ENCODE data around the gene ERBIN. TPM values are rescaled to one million over a fixed set of nuclear protein-coding genes. Genes with fewer than 3 reads are reported as not detected.
A peak's percentile ranks its signal among the peaks of the same experiment; 100 is the strongest.

The ERBIN gene
- total and polyA plus RNA-seq, 2 donors (not counting 1 experiment from before 2014, with no cell fraction given): 69.1 to 127 TPM

- no peak overlapping the region for H3K27ac ChIP-seq (ENCODE audit: insufficient read depth, low read length)
- TF ChIP-seq CTCF (conservative IDR thresholded peaks at IDR 0.05 in 1 of 2, IDR thresholded peaks at IDR 0.05 in 1 of 2; ENCODE audit: low read depth in 1 of 2, low read length in 2 of 2) (no peak), EZH2 (IDR thresholded peaks at IDR 0.05; ENCODE audit: low read length, missing control alignments) (no peak)
- no peaks in the 10 kb centered on the region for H3K79me2 ChIP-seq (ENCODE audit: control insufficient read depth, insufficient read depth, low read length)
- H3K9ac ChIP-seq (ENCODE audit: insufficient read depth, low read length): no peak overlapping the region
- no peaks in the 10 kb centered on the region for H3K4me1 ChIP-seq (ENCODE audit: control insufficient read depth, extremely low read depth, insufficient read depth, low read length)
- no peaks in the 10 kb centered on the region for H3K9me3 ChIP-seq (ENCODE audit: control insufficient read depth, insufficient read depth, low read depth, low read length)
- no peak overlapping the region for H3K4me3 ChIP-seq (replicated peaks in 1 of 4; ENCODE audit: control extremely low read depth in 1 of 4, insufficient read depth in 1 of 4, low read depth in 3 of 4, low read length in 4 of 4)
- H3K4me2 ChIP-seq (ENCODE audit: extremely low read depth, insufficient read depth, low read length): no peak overlapping the region
- no peak overlapping the region for H2AFZ ChIP-seq (ENCODE audit: low read length)
- H3K27me3 ChIP-seq (ENCODE audit: control insufficient read depth, insufficient read depth, low read length): no peaks in the 10 kb centered on the region
- H3K36me3 ChIP-seq (ENCODE audit: control insufficient read depth, insufficient read depth, low read length): no peaks in the 10 kb centered on the region
- peak in 1 of 2 donors; percentile 74 for DNase-seq (ENCODE audit: low read depth in 2 of 2)
- no peaks in the 10 kb centered on the region for H4K20me1 ChIP-seq (ENCODE audit: control insufficient read depth, extremely low read depth, insufficient read depth, low read length)
Measured at GRCh38 chr5:65907135-65907534, 19.2 kb upstream of the ERBIN start.

GRCh38 chr5:65910711-65911110, 15.7 kb upstream of the ERBIN start:
- Histone ChIP-seq H3K9me3 (ENCODE audit: control insufficient read depth, insufficient read depth, low read depth, low read length) (no peaks in the 10 kb centered on the region), H3K9ac (ENCODE audit: insufficient read depth, low read length) (no peak overlapping the region), H4K20me1 (ENCODE audit: control insufficient read depth, extremely low read depth, insufficient read depth, low read length) (no peaks in the 10 kb centered on the region), H3K79me2 (ENCODE audit: control insufficient read depth, insufficient read depth, low read length) (no peaks in the 10 kb centered on the region), H3K27me3 (ENCODE audit: control insufficient read depth, insufficient read depth, low read length) (no peaks in the 10 kb centered on the region), H3K4me2 (ENCODE audit: extremely low read depth, insufficient read depth, low read length) (no peak overlapping the region), H3K4me1 (ENCODE audit: control insufficient read depth, extremely low read depth, insufficient read depth, low read length) (no peaks in the 10 kb centered on the region), H2AFZ (ENCODE audit: low read length) (no peak overlapping the region), H3K27ac (ENCODE audit: insufficient read depth, low read length) (no peak overlapping the region), H3K36me3 (ENCODE audit: control insufficient read depth, insufficient read depth, low read length) (no peaks in the 10 kb centered on the region), H3K4me3 (replicated peaks in 1 of 4; ENCODE audit: control extremely low read depth in 1 of 4, insufficient read depth in 1 of 4, low read depth in 3 of 4, low read length in 4 of 4) (no peak overlapping the region)
- no peak for DNase-seq (ENCODE audit: low read depth in 2 of 2)
- TF ChIP-seq CTCF (conservative IDR thresholded peaks at IDR 0.05 in 1 of 2, IDR thresholded peaks at IDR 0.05 in 1 of 2; ENCODE audit: low read depth in 1 of 2, low read length in 2 of 2) (no peak), EZH2 (IDR thresholded peaks at IDR 0.05; ENCODE audit: low read length, missing control alignments) (no peak)

- no peaks in the 10 kb centered on the region for H3K36me3 ChIP-seq (ENCODE audit: control insufficient read depth, insufficient read depth, low read length)
- no peaks in the 10 kb centered on the region for H3K9me3 ChIP-seq (ENCODE audit: control insufficient read depth, insufficient read depth, low read depth, low read length)
- H3K4me2 ChIP-seq (ENCODE audit: extremely low read depth, insufficient read depth, low read length): no peak overlapping the region
- H2AFZ ChIP-seq (ENCODE audit: low read length): no peak overlapping the region
- H3K27me3 ChIP-seq (ENCODE audit: control insufficient read depth, insufficient read depth, low read length): no peaks in the 10 kb centered on the region
- H3K4me1 ChIP-seq (ENCODE audit: control insufficient read depth, extremely low read depth, insufficient read depth, low read length): no peaks in the 10 kb centered on the region
- TF ChIP-seq EZH2 (IDR thresholded peaks at IDR 0.05; ENCODE audit: low read length, missing control alignments) (no peak), CTCF (conservative IDR thresholded peaks at IDR 0.05 in 1 of 2, IDR thresholded peaks at IDR 0.05 in 1 of 2; ENCODE audit: low read depth in 1 of 2, low read length in 2 of 2) (no peak)
- H3K79me2 ChIP-seq (ENCODE audit: control insufficient read depth, insufficient read depth, low read length): no peaks in the 10 kb centered on the region
- H3K9ac ChIP-seq (ENCODE audit: insufficient read depth, low read length): no peak overlapping the region
- no peak overlapping the region for H3K27ac ChIP-seq (ENCODE audit: insufficient read depth, low read length)
- DNase-seq (ENCODE audit: low read depth in 2 of 2): no peak
- H3K4me3 ChIP-seq (replicated peaks in 1 of 4; ENCODE audit: control extremely low read depth in 1 of 4, insufficient read depth in 1 of 4, low read depth in 3 of 4, low read length in 4 of 4): no peak overlapping the region
- no peaks in the 10 kb centered on the region for H4K20me1 ChIP-seq (ENCODE audit: control insufficient read depth, extremely low read depth, insufficient read depth, low read length)
Measured at GRCh38 chr5:65912311-65912710, 14.1 kb upstream of the ERBIN start.

All from fibroblast of lung (primary cell).